GM06990 (cell line): Measurements from ENCODE around the gene USP47.

ENCODE experiments used
- DNase-seq: peaks from one replicate; pipeline ENCODE4 v3.0.0-alpha.2; 2011; ENCODE audit not compliant: insufficient read length; ENCODE audit errors: extremely low read depth
- H3K27me3 ChIP-seq: replicated peaks from 2 replicates; pipeline ENCODE4 v1.6.0; 2011; ENCODE audit warnings: low read length; ENCODE audit not compliant: control insufficient read depth, insufficient read depth
- H3K36me3 ChIP-seq: 2 replicates; pipeline ENCODE4 v1.5.1; 2011; ENCODE audit warnings: low read length; ENCODE audit not compliant: control insufficient read depth, insufficient read depth
- H3K4me3 ChIP-seq: replicated peaks from 2 replicates; pipeline ENCODE4 v1.5.1; 2011; ENCODE audit warnings: low read depth, mild to moderate bottlenecking, control low read depth, low read length
- TF ChIP-seq, protein P1 (sequence below): IDR thresholded peaks from 2 replicates; pipeline ENCODE4 v1.5.1; 2011; ENCODE audit warnings: low read length, control low read depth, mild to moderate bottlenecking, inconsistent platforms; ENCODE audit not compliant: insufficient read depth, poor library complexity, severe bottlenecking

Gene USP47

DNA sequence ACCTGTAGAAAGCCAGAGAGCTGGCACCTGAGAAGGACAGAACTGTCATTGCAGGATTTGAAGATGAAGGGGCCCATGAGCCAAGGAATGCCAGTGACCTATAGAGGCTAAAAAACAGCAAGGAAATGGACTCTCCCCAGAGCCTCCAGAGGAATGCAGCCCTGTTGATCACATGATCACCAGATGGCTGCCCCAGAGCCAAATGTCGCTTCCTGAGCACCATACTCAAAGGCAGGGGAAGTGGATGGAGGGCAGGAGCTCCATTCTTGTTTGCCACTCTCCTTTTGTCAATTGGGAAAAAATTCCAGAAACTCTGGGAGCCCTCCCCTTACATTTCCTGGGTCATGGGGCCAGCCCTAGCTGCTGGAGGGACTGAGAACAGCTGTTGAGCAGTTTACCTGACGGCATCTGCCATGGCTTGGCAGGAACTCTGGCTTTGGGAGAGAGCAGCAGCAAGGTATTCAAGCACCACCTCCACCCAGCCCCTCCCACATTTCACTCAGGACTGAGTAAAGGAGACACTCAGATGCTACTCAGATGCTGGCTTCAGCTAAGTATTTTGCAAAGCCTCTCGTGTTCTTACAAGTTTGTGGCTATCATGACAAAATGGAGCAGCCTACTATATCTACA lies 119.7 kb downstream of the USP47 start:
- H3K4me3 ChIP-seq: no peak overlapping the region
- TF ChIP-seq, protein P1, sequence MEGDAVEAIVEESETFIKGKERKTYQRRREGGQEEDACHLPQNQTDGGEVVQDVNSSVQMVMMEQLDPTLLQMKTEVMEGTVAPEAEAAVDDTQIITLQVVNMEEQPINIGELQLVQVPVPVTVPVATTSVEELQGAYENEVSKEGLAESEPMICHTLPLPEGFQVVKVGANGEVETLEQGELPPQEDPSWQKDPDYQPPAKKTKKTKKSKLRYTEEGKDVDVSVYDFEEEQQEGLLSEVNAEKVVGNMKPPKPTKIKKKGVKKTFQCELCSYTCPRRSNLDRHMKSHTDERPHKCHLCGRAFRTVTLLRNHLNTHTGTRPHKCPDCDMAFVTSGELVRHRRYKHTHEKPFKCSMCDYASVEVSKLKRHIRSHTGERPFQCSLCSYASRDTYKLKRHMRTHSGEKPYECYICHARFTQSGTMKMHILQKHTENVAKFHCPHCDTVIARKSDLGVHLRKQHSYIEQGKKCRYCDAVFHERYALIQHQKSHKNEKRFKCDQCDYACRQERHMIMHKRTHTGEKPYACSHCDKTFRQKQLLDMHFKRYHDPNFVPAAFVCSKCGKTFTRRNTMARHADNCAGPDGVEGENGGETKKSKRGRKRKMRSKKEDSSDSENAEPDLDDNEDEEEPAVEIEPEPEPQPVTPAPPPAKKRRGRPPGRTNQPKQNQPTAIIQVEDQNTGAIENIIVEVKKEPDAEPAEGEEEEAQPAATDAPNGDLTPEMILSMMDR: no peak
- peaks cover 2% of the 10 kb centered on the region for H3K36me3 ChIP-seq
- H3K27me3 ChIP-seq: no peaks in the 10 kb centered on the region
- no peak for DNase-seq

DNA sequence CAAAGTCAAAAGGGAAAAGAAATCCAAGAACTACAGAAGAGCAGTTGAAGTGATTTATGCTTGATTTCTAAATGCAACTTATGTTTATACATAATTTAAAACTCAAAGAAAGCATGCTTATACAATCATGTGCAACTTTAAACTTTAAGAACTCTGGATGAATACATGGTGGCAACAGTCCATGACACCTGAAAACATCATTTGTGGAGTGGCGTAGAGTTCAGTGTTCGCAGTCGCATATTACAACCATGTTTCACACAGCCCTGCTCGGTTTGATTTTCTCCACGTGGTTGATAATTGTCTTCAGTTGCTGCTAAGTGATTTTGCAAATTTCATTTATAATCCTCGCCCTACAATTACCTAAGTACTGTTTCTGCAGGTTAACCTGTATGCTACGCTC lies 121.3 kb downstream of the USP47 start:
- no peaks in the 10 kb centered on the region; the same call in 1 of the 2 replicates for H3K27me3 ChIP-seq

DNA sequence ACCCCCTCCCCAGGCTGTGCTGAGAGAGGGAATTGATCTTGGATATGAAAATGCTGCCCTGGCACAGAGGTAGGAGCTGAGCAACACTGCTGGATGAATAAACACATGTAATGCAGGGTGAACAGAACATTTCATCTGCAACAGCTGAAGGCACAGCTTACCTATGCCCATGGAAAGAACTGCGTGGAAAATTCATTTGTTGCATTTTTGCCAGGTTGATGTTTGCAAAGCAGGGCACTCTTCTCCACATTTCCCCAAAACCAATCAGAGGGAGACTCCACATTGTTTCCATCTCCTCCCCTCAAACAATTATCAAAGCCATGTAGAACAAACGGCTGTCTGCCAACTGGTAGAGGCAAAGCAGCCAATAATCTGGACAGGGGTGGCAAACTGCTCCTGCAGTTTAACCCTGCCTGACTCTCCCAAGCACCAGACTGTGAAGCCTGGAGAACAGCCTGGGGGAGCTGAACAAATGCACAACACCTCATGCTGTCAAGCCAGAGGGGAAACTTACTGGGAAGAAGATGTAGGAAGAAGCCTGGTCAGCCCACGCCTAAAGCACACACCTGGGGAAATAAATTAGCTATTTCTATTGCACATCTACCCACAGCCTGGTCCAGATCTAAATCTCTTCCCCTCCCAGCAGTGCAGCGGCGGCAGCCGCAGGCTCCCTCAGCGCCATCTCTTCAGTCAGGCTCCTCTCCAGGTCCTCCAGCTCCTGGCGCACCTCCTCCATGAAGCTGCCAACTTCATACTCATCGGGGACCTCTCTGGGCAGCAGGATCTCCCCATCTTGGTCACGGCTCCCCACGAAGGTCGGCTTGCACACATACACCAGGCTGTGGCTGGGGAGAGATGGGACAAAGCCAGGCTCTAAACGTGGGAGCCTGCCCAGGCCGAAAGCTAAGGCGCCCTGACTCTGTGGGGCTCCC lies 122.3 kb downstream of the USP47 start:
- no peak overlapping the region for H3K4me3 ChIP-seq
- H3K27me3 ChIP-seq: no peaks in the 10 kb centered on the region; the same call in none of the 2 replicates
- DNase-seq: no peak
- TF ChIP-seq, protein P1: no peak
- no peaks in the 10 kb centered on the region for H3K36me3 ChIP-seq

More for the DNA sequence above, 121.3 kb downstream of the USP47 start:
- TF ChIP-seq, protein P1: no peak
- H3K4me3 ChIP-seq: no peak overlapping the region
- peaks cover 2% of the 10 kb centered on the region for H3K36me3 ChIP-seq
- DNase-seq: no peak

DNA sequence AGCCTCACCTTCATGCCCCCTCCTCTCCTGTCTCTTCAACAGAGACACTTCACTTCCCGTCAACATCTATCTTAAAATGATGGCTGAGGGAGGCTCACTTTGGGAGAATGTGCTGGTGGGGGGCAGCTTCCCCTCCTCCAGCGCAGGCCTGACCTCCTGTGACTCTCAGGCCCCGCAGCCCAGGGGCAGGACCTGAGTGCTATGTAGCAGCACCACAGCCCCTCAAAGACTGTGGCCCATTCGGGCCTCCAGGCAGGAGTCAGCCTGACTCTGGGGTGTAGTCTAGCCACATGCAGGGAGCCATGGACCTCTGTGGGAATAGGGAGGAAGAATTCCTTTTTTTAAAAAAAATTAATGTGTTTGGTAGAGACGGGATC lies 123.0 kb downstream of the USP47 start:
- Histone ChIP-seq H3K36me3 (no peaks in the 10 kb centered on the region), H3K27me3 (no peaks in the 10 kb centered on the region; the same call in none of the 2 replicates), H3K4me3 (no peak overlapping the region)
- DNase-seq: no peak
- TF ChIP-seq, protein P1: no peak

DNA sequence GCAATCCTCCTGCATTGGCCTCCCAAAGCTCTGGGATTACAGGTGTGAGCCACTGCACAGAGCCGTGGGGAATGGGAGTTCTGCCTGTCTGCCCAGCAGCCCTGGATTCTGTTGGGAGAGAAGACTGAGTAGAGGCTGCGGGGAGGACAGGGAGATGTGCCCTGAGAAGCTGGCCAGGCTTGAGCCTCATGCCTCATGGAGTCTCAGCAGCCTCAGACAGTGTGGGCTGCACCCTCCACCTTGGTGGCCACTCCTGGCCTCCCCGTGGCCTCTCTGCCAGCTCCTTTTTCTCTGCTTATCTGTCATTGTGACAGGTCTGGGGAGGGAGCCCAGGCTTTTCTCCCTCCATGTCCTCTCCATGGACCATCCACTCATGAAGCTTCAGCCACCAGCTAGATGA lies 123.4 kb downstream of the USP47 start:
- Histone ChIP-seq H3K36me3 (no peaks in the 10 kb centered on the region), H3K4me3 (no peak overlapping the region), H3K27me3 (no peaks in the 10 kb centered on the region; the same call in none of the 2 replicates)
- no peak for DNase-seq
- TF ChIP-seq, protein P1: no peak
